GM10266 (cell line): ENCODE results near the gene PKD2.

ENCODE experiments used
- DNase-seq: peaks from one replicate; pipeline ENCODE4 v3.0.0; 2012; ENCODE audit errors: extremely low spot score
- CTCF ChIP-seq: IDR thresholded peaks from 2 replicates; pipeline ENCODE4 v1.5.1; 2012; ENCODE audit warnings: mild to moderate bottlenecking, low read depth; ENCODE audit not compliant: control insufficient read depth, insufficient read depth; ENCODE audit errors: missing control alignments

Gene PKD2

GRCh38 chr4:88054229-88054628 is 46.8 kb downstream of the PKD2 start:
- no peak for DNase-seq
- no peak for TF ChIP-seq CTCF

DNA sequence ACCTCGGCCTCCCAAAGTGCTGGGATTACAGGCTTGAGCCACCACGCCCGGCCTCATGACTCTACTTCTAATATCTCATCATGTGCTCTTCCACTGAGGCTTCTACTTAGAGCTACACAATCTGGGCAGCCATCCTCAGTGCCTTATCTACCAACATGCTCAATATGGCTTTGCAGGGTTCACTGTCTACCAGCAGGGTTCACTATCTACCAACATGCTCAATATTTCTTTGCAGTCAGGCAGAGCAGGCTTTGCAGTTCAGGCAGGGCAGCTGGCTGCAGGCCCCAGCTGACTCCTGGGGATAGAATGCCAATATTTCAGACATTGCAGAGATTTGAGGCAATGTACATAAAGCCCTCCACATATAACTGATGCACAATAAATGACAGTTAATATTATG is 47.5 kb downstream of the PKD2 start:
- peak; percentile 40 for TF ChIP-seq CTCF
- DNase-seq: no peak

GRCh38 chr4:88058295-88058694 is 50.9 kb downstream of the PKD2 start:
- TF ChIP-seq CTCF: no peak
- DNase-seq: no peak

- TF ChIP-seq CTCF: no peak
- no peak for DNase-seq
Measured at GRCh38 chr4:88059766-88060165, 52.3 kb downstream of the PKD2 start.

GRCh38 chr4:88060431-88060830 is 53.0 kb downstream of the PKD2 start:
- DNase-seq: no peak
- TF ChIP-seq CTCF: no peak

DNA sequence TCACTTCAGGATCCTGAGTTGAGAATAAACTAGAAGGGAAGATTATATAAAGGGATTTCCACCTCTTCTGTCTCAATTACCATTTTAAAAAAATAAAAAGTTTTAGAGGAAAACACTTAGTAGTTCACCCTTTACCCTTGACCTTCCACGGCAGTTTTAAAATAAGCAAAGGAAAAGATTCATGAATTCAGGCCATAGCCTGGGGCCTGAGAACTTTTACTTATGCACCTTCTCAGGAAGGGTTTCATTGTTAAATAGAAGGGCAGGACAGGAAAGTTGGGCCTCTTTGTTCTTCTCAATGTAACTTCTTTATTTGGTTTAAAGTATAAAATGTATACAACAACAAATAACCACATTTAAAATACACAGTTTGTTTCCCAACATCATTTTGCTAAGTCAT is 54.9 kb downstream of the PKD2 start:
- no peak for TF ChIP-seq CTCF
- DNase-seq: no peak

- DNase-seq: no peak
- TF ChIP-seq CTCF: no peak
Measured at GRCh38 chr4:88062843-88063242, 55.4 kb downstream of the PKD2 start.
